NCI-H510A treated with DMSO at 0.1 percent for 48 hours (cell line): ENCODE results near the gene TMC5.
"Not testable (repeated sequence)": the region's sequence is repeated elsewhere in the genome, so short reads cannot be mapped to it uniquely, and the experiment has no call there.

ENCODE experiments used
- DNase-seq: peaks from one replicate; lab custom pipeline; 2025; lab: John Stamatoyannopoulos, UW

Gene TMC5

GRCh38 chr16:19406891-19407491 lies 10.7 kb upstream of the TMC5 start:
- no peak for DNase-seq

GRCh38 chr16:19410435-19411171 lies 7.1 kb upstream of the TMC5 start:
- DNase-seq: peak; percentile 98

DNA sequence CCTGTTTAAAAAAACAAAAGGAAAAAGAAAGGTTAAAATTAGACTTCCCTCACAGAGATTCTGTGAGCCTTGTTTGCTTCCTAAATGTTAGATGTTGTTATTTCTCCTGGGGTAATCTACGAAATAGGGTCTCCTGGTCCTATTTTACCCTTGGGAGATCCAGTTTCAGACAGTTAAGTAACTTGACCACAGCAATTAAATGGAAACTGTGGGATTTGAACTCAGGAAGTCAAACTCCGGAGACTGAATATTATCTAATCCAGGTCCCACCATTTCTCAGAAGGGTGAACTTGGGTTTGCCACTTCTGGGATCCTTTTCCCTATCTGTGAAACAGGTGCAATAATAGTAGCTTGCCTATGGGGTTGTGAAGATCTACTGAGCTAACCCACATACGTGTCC lies 6.4 kb upstream of the TMC5 start:
- no peak for DNase-seq

DNA sequence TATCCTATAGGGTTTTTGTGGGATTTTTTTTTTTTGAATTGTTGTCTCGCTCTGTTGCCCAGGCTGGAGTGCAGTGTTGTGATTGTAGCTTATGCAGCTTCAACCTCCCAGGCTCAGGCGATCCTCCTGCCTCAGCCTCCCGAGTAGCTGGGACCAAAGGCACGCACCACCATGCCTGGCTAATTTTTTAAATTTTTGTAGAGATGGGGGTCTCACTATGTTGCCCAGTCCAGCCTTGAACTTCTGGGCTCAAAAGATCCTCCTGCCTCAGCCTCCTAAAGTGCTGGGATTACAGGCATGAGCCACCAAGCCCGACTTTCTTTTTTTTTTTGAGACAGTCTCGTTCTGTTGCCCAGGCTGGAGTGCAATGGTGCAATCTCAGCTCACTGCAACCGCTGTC lies 5.6 kb upstream of the TMC5 start:
- not testable (repeated sequence) for DNase-seq

GRCh38 chr16:19415461-19415860 lies 2.2 kb upstream of the TMC5 start:
- DNase-seq: no peak

- no peak for DNase-seq
Observed at GRCh38 chr16:19415918-19416317, 1.8 kb upstream of the TMC5 start.

- DNase-seq: no peak
Observed at GRCh38 chr16:19418200-19418599, 517 bp downstream of the TMC5 start.

- no peak for DNase-seq
Observed at GRCh38 chr16:19419698-19420075, 2.0 kb downstream of the TMC5 start.

- DNase-seq: no peak
Observed at GRCh38 chr16:19424478-19424877, 6.8 kb downstream of the TMC5 start.

DNA sequence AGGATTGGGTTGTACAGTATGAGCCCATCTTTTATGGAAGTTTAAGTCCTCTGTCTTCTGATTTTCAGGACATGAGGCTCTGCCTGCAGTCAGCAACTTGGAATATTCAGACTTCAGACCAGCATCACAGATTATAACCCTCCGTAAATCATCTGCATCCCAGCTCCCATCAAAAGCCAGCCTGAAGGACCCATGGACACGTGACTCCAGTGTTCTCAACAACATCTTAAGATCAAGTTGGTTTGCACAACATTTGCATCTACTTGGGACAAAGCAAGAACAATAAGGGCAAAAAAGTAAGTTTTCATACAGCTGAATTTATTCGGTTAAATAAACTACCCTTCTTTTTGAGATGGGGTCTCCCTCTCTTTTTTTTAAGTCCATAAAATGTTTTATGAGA lies 12.7 kb downstream of the TMC5 start:
- DNase-seq: no peak

GRCh38 chr16:19431636-19432340 lies 14.1 kb downstream of the TMC5 start:
- no peak for DNase-seq

- peak; percentile 100 for DNase-seq
Observed at GRCh38 chr16:19432429-19432828, 14.7 kb downstream of the TMC5 start.

DNA sequence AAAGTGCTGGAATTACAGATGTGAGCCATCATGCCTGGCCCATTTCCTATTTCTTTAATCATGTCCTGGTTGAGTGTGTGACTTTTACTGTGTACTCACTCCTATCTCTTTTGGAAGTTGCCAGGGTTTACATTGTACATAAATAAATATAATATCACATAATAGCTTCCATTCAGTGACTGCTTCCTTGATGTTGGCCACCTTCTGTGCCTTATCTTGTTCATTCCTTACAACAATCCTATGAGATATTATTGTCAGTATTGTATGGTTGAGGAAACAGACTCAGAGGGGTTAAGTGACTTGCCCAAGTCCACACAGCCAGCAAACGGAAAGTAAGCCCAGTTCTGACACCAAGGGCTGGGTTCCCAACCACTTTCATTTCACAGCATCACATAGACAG lies 16.9 kb downstream of the TMC5 start:
- no peak for DNase-seq

DNA sequence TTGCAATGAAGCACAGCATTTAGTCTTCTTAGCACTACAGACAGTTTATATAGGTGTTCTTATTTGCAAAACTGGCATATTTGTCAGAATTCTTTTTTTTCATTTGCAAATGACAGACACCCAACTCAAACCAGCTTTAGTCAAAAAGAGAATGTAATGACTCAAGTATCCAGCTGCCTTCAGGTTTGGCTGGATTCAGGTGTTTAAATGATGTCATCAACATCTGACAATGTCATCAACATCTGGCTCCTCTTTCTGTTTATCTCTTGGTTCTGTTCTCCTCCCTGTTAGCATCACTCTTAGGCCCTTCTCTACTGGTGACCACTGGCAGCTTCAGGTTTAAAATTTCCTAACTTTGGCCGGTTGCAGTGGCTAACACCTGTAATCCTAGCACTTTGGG lies 18.9 kb downstream of the TMC5 start:
- no peak for DNase-seq

- DNase-seq: no peak
Observed at GRCh38 chr16:19437280-19437679, 19.6 kb downstream of the TMC5 start.

DNA sequence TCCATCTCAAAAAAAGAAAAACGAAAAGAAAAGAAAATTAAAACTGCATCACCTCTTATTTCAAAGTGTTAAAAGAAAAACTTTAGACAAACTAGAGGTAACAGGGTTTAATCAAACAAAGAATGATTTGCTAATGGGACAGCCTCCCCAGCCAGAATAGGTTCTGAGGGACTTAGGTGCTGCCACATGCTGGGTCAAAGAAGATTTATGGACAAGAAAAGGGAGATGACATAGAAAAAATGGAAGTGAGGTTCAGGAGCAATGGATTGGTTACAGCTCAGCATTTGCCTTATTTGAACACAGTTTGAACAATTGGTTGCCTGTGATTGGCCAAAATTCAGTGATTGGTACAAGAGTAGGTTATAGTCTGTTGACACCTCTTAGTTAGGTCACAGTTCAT lies 21.1 kb downstream of the TMC5 start:
- DNase-seq: no peak

- DNase-seq: no peak
Observed at GRCh38 chr16:19439483-19439882, 21.8 kb downstream of the TMC5 start.

GRCh38 chr16:19443659-19444058 lies 26.0 kb downstream of the TMC5 start:
- DNase-seq: no peak

DNA sequence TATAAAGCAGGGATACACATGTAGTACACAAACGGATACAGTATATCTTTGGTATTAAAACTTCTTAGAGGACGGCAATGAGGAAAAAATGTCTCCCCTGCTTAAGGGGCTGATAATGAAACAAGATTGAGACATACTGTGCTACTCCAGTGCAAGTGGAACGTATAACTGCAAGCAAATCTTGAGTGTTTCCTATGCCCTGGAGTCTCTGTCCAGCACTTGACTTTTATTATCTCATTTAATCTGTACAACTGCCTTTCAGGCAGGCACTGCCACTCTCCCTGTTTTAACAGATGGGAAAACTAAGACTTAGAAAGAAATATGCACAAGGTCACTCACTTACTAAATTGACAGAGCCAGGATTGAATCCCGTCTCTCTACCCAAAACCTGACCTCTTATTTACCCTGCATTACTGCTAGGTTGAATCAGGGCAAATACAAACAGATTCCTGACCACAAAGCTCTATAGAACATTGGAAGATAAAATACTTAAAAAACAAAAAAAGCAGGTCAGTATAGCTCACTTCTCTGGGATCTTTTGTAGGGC lies 28.7 kb downstream of the TMC5 start:
- DNase-seq: no peak

DNA sequence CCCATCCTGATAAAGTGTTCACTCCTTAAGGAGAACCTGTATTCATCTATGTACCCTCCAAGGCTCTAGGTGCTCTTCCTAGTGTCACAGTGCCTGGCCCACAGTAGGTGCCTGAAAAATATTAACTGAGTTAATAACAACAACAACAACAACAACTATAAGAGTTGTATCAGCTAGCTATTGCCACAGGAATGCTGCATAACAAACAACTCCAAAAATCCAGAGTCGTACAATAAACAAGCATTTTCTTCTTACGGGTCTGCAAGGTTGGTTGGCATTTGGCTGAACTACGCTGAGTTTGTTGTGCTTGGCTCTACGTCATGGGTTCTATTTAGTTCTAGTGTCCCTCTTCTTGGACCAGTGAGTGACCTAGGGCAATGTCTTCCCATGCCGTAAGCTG lies 29.2 kb downstream of the TMC5 start:
- no peak for DNase-seq

GRCh38 chr16:19450186-19450585 lies 32.5 kb downstream of the TMC5 start:
- DNase-seq: no peak

GRCh38 chr16:19458722-19459379 lies 41.2 kb downstream of the TMC5 start:
- no peak for DNase-seq

- DNase-seq: no peak
Observed at GRCh38 chr16:19460397-19460796, 42.7 kb downstream of the TMC5 start.
